ENCODE results near the gene AGPAT4. TPM values are rescaled to one million over a fixed set of nuclear protein-coding genes. Genes with fewer than 3 reads are reported as not detected.

Gene AGPAT4
- total RNA-seq, 1 donor from 2014 or later: 19.7 TPM

DNA sequence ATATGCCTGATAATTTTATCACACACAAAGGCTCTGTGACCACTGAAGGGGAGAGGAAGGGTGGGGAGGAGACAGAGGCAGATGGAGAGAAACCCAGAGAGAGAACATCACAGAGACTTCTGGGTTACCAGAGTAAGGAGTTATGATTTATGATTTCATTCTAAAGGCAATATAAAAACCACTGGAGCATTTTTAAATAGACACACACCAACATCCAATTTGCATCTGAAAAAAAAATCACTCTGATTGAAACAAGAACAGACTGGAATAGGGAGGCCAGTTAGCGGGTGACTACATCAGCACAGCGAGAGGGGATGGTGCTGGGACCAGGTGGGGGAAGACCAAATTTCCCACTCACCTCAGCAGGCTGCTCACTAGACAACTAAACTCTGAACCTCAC lies 104.8 kb downstream of the AGPAT4 start:
- intact Hi-C loops (cut with DNase I): no loop called here
- no peak for ATAC-seq
- H3K27ac ChIP-seq: no peak overlapping the region

DNA sequence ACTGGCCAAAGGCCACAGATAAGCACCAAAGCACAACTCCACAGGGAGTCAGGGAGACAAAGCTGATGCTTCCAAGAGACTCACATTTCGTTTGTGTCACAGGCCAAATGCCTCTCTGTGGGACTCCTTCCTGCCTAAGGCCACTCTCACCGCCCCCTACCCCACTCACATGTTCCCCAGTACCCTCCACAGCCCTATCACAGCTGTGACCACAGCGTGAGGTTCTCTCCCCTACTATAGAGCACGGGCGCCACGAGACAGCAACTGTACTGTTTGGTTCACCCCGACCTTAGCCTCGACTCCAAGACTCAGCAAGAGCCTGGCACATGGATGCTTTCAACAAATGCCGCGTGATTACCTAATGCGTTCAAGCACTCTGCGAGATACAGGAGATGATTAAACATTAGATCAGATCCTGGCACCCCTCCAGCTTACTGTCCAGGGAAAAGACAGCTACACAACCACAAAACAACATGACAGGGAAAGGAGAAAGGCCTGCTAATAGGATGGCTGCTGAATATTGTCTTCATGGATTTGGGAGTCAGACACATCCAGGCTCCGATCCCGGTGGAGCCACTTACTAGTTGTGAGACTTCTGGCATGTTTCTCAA lies 105.5 kb downstream of the AGPAT4 start:
- intact Hi-C loops (cut with DNase I): no loop called here
- no peak overlapping the region for H3K27ac ChIP-seq
- H3K27me3 ChIP-seq (ENCODE audit: low read depth): no peaks in the 10 kb centered on the region
- H3K36me3 ChIP-seq: peaks cover 27% of the 10 kb centered on the region
- ATAC-seq (no peak), DNase-seq (no peak)
- H3K9me3 ChIP-seq: no peaks in the 10 kb centered on the region
- no peak for TF ChIP-seq CTCF (IDR thresholded peaks at IDR 0.05)
- H3K4me3 ChIP-seq: no peak overlapping the region
- H3K4me1 ChIP-seq: peaks cover 12% of the 10 kb centered on the region

More for the DNA sequence above, 104.8 kb downstream of the AGPAT4 start:
- Histone ChIP-seq H3K27me3 (ENCODE audit: low read depth) (no peaks in the 10 kb centered on the region), H3K36me3 (peaks cover 21% of the 10 kb centered on the region), H3K4me1 (peaks cover 12% of the 10 kb centered on the region), H3K9me3 (no peaks in the 10 kb centered on the region), H3K4me3 (no peak overlapping the region)
- no peak for TF ChIP-seq CTCF (IDR thresholded peaks at IDR 0.05)
- no peak for DNase-seq

DNA sequence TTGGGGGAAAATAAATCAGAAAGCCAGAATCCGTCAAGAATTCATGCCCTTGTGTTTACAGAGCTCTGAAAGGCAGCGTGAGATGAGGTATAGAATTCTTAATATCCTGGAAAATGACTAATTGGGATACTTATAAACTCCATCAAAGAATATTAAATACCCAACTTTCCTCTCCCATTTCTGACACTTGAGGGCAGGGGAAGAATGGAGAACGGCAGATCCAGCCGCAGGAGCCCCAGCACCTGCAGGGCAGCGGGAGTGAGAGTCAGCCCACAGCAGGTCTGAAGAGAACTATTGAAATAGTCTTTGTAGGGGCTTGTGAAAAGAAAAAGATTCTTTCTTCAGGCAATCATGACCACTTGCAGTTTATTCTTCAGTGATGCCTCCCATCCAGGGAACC lies 107.2 kb downstream of the AGPAT4 start:
- DNase-seq (no peak), ATAC-seq (no peak)
- intact Hi-C loops (cut with DNase I): no loop called here

GRCh38 chr6:161166176-161166575 lies 107.7 kb downstream of the AGPAT4 start:
- H3K36me3 ChIP-seq: peaks cover 41% of the 10 kb centered on the region
- intact Hi-C loops (cut with DNase I): no loop called here
- TF ChIP-seq CTCF (IDR thresholded peaks at IDR 0.05): no peak
- no peaks in the 10 kb centered on the region for H3K9me3 ChIP-seq
- peaks cover 10% of the 10 kb centered on the region for H3K4me1 ChIP-seq
- DNase-seq: no peak
- no peaks in the 10 kb centered on the region for H3K27me3 ChIP-seq (ENCODE audit: low read depth)
- H3K27ac ChIP-seq: no peak overlapping the region
- no peak overlapping the region for H3K4me3 ChIP-seq
- no peak for ATAC-seq

More for the DNA sequence above, 107.2 kb downstream of the AGPAT4 start:
- Histone ChIP-seq H3K27me3 (ENCODE audit: low read depth) (no peaks in the 10 kb centered on the region), H3K27ac (no peak overlapping the region), H3K36me3 (peaks cover 41% of the 10 kb centered on the region), H3K4me3 (no peak overlapping the region), H3K4me1 (peaks cover 12% of the 10 kb centered on the region), H3K9me3 (no peaks in the 10 kb centered on the region)
- no peak for TF ChIP-seq CTCF (IDR thresholded peaks at IDR 0.05)

- Histone ChIP-seq H3K4me3 (no peak overlapping the region), H3K27me3 (ENCODE audit: low read depth) (no peaks in the 10 kb centered on the region), H3K36me3 (peaks cover 45% of the 10 kb centered on the region), H3K4me1 (no peaks in the 10 kb centered on the region), H3K9me3 (no peaks in the 10 kb centered on the region), H3K27ac (no peak overlapping the region)
- TF ChIP-seq CTCF (IDR thresholded peaks at IDR 0.05): no peak
- no peak for ATAC-seq
- intact Hi-C loops (cut with DNase I): no loop called here
- DNase-seq: no peak
Observed at GRCh38 chr6:161164182-161164625, 109.7 kb downstream of the AGPAT4 start.
